Measurements from ENCODE around the gene WIZ. TPM values are rescaled to one million over a fixed set of nuclear protein-coding genes. Genes with fewer than 3 reads are reported as not detected.

The WIZ gene
- total and polyA plus RNA-seq, 2 of the 8 experiments (the other 6 are each of a cell fraction or from before 2014, with no cell fraction given), result 12.5 to 33.2 TPM

DNA sequence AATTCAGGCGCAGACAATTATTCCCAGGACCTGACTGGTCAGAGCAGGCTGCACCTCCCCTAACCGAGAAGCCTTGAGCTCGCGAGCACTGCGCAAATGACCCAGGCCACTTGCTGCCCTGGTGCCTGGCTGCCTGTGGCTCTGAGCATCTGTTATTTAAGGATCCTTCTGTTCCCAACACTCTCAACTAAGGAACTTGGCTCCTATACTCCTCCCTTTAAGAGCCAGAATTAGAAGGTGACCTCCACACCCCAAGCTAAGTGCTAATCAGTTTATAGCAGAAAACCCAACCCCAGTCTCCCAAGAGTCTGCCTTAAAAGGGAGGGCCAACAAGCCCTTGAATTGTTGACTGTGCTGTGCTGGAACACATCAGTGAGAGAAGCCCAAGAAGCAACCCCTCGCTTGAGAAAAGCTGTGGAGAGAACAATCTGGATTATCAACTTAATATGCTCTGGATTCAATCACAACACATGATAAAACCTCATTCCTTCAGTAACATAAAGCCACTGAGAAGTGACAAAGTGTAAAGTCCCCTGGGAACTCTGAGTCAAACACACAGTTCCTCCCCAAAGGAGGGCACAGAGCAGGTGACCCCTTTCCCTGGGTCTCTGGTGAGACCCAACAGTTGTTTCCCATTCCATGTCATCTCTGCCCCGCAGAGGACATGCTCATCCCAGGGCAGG is 45.5 kb downstream of the WIZ start (continued):
- TF ChIP-seq, protein P1, sequence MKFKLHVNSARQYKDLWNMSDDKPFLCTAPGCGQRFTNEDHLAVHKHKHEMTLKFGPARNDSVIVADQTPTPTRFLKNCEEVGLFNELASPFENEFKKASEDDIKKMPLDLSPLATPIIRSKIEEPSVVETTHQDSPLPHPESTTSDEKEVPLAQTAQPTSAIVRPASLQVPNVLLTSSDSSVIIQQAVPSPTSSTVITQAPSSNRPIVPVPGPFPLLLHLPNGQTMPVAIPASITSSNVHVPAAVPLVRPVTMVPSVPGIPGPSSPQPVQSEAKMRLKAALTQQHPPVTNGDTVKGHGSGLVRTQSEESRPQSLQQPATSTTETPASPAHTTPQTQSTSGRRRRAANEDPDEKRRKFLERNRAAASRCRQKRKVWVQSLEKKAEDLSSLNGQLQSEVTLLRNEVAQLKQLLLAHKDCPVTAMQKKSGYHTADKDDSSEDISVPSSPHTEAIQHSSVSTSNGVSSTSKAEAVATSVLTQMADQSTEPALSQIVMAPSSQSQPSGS (IDR thresholded peaks at IDR 0.05; ENCODE audit: low read length), result no peak
- no peak for TF ChIP-seq SRF (IDR thresholded peaks at IDR 0.05; ENCODE audit: low read depth, low read length)

Measured in H1 (cell line).